K562 (cell line): ENCODE data around the gene DAPK2. TPM values are rescaled to one million over a fixed set of nuclear protein-coding genes. Genes with fewer than 3 reads are reported as not detected.
A peak's percentile ranks its signal among the peaks of the same experiment; 100 is the strongest.

ENCODE experiments used
- ATAC-seq: fragments of 200-7000 bp; cut with Tn5 transposase; 3 replicates; pipeline ENCODE4 v1.9.1; 2020; ENCODE audit warnings: moderate library complexity
- BruUV-seq: library from RNA; stranded (reverse); fragments of 400-500 nt; replicated peaks from 2 replicates; lab custom pipeline; 2021; lab: Mats Ljungman, UMichigan
- CTCF ChIA-PET: fragments of 300-600 bp; formaldehyde crosslinking; extraction: SDS; loops from one replicate; lab custom pipeline; 2021; ENCODE audit warnings: low intra/inter-chr PET ratio; lab: Yijun Ruan, JAX
- POLR2A ChIA-PET: fragments of 300-600, 350-650 bp; sonication (Branson Sonifier 250); formaldehyde crosslinking; extraction: SDS; loops from one replicate; lab custom pipeline; 2021; ENCODE audit warnings: antibody characterized with exemption, inconsistent platforms; lab: Yijun Ruan, JAX
- DNase-seq, 4 experiments: peaks; one replicate each; pipeline versions ENCODE4 v3.0.0 to v3.0.0-alpha.2; 2011 to 2018; ENCODE audit warnings: low spot score in 3 of 4, mixed read lengths in 3 of 4; ENCODE audit errors: extremely low read depth in 1 of 4
- FAIRE-seq: peaks from 2 replicates; lab custom pipeline; 2011; peaks lifted over from hg19 to GRCh38; lab: Jason Lieb, UNC
- H2AFZ ChIP-seq: 2 replicates; pipeline ENCODE4 v1.6.0; 2011; ENCODE audit warnings: low read depth, low read length, control low read depth, inconsistent platforms
- H3K27ac ChIP-seq: fragments of 200-600 bp; 3 replicates; pipeline ENCODE4 v1.8.0; 2011; ENCODE audit warnings: low read depth, mild to moderate bottlenecking, control low read depth, inconsistent platforms, low read length, moderate library complexity, mixed read lengths; ENCODE audit errors: extremely low read depth
- H3K27me3 ChIP-seq, 2 experiments: fragments of 300-600 bp in 1 of 2; 2 replicates in 1 of 2; 3 replicates in 1 of 2; pipeline versions ENCODE4 v1.6.0 to v1.8.0; 2011; ENCODE audit warnings: inconsistent platforms in 2 of 2, low read length in 2 of 2, mild to moderate bottlenecking in 1 of 2, mixed read lengths in 1 of 2, moderate library complexity in 1 of 2; ENCODE audit not compliant: control insufficient read depth in 2 of 2, insufficient read depth in 2 of 2
- H3K36me3 ChIP-seq: fragments of 300-600 bp; 3 replicates; pipeline ENCODE4 v1.8.0; 2011; ENCODE audit warnings: mild to moderate bottlenecking, low read length, inconsistent platforms; ENCODE audit not compliant: control insufficient read depth, insufficient read depth
- H3K4me1 ChIP-seq, 2 experiments: fragments of 200-600 bp in 1 of 2; replicated peaks in 1 of 2; 2 replicates in 1 of 2; 3 replicates in 1 of 2; pipeline versions ENCODE4 v1.5.1 to v1.8.0; 2011; ENCODE audit warnings: inconsistent platforms in 2 of 2, low read length in 2 of 2, mild to moderate bottlenecking in 1 of 2, mixed read lengths in 1 of 2, moderate library complexity in 1 of 2; ENCODE audit not compliant: control insufficient read depth in 2 of 2, insufficient read depth in 2 of 2
- H3K4me2 ChIP-seq: 2 replicates; pipeline ENCODE4 v1.6.1; 2011; ENCODE audit warnings: low read length, control low read depth, inconsistent platforms, mixed read lengths; ENCODE audit not compliant: insufficient read depth
- H3K4me3 ChIP-seq: fragments of 200-600 bp; sonication (generic), shearing (Covaris generic); 2 replicates; pipeline ENCODE4 v1.5.1; 2016; ENCODE audit warnings: control low read depth, inconsistent platforms
- H3K79me2 ChIP-seq: fragments of 200-600 bp; 3 replicates; pipeline ENCODE4 v1.8.0; 2011; ENCODE audit warnings: low read length, inconsistent platforms; ENCODE audit not compliant: control insufficient read depth, insufficient read depth
- H3K9ac ChIP-seq, 2 experiments: 2 replicates each; pipeline versions ENCODE4 v1.6.0 to v1.6.1; 2011; ENCODE audit warnings: low read depth in 2 of 2, low read length in 2 of 2, control low read depth in 1 of 2, inconsistent platforms in 1 of 2, mild to moderate bottlenecking in 1 of 2, mixed read lengths in 1 of 2; ENCODE audit not compliant: insufficient read depth in 1 of 2
- H3K9me1 ChIP-seq: one replicate; pipeline ENCODE4 v1.6.0; 2011; ENCODE audit warnings: inconsistent platforms, mild to moderate bottlenecking, low read length, moderate library complexity; ENCODE audit not compliant: control insufficient read depth, insufficient read depth
- H3K9me3 ChIP-seq: replicated peaks from 2 replicates; pipeline ENCODE4 v1.5.1; 2011; ENCODE audit warnings: low read depth, low read length, inconsistent platforms; ENCODE audit not compliant: control insufficient read depth, insufficient read depth
- H4K20me1 ChIP-seq: replicated peaks from 2 replicates; pipeline ENCODE4 v1.6.1; 2011; ENCODE audit warnings: low read length, inconsistent platforms, mixed read lengths; ENCODE audit not compliant: control insufficient read depth, insufficient read depth
- CHD2 ChIP-seq: IDR thresholded peaks from 2 replicates; pipeline ENCODE4 v1.6.1; 2011; ENCODE audit warnings: low read depth, low read length
- COPS2 ChIP-seq: fragments of 450-650 bp; conservative IDR thresholded peaks from 2 replicates; pipeline ENCODE4 v1.6.1; 2016; ENCODE audit warnings: mild to moderate bottlenecking, moderate library complexity
- E2F3 ChIP-seq: fragments of 250-450 bp; sonication (Bioruptor Pico); IDR thresholded peaks from 2 replicates; pipeline ENCODE4 v1.4.0; 2020; ENCODE audit warnings: mild to moderate bottlenecking
- FOSL1 ChIP-seq: fragments of 200-800 bp; sonication (Bioruptor generic); conservative IDR thresholded peaks from 2 replicates; pipeline ENCODE4 v1.6.1; 2016; ENCODE audit warnings: missing genetic modification characterization, missing compliant biosample characterization
- FOXA3 ChIP-seq, 2 experiments: fragments of 450-650 bp in 1 of 2; sonication (generic) in 1 of 2; formaldehyde crosslinking; IDR thresholded peaks in 1 of 2; conservative IDR thresholded peaks in 1 of 2; 2 replicates each; pipeline versions ENCODE4 v1.4.0 to v1.8.0; 2020 to 2022; ENCODE audit warnings: mild to moderate bottlenecking in 2 of 2, missing genetic modification reagents in 1 of 2
- GABPB2 ChIP-seq: fragments of 250-450 bp; sonication (Bioruptor Pico); conservative IDR thresholded peaks from 2 replicates; pipeline ENCODE4 v1.5.1; 2021; ENCODE audit warnings: mild to moderate bottlenecking
- HINFP ChIP-seq: fragments of 450-650 bp; conservative IDR thresholded peaks from 2 replicates; pipeline ENCODE4 v1.6.1; 2016; ENCODE audit warnings: missing genetic modification characterization, low read depth, mild to moderate bottlenecking, control low read depth, missing compliant biosample characterization
- HMG20B ChIP-seq: fragments of 250-450 bp; sonication (Bioruptor Pico); IDR thresholded peaks from 2 replicates; pipeline ENCODE4 v1.5.0; 2021; ENCODE audit warnings: mild to moderate bottlenecking
- JUND ChIP-seq, 2 experiments: IDR thresholded peaks; 2 replicates in 1 of 2; 3 replicates in 1 of 2; pipeline ENCODE4 v1.6.1; 2011; ENCODE audit warnings: borderline replicate concordance in 2 of 2, low read depth in 2 of 2, low read length in 2 of 2, improper control_type of control experiment in 1 of 2, missing biosample characterization in 1 of 2, missing genetic modification characterization in 1 of 2, missing genetic modification reagents in 1 of 2
- MTA3 ChIP-seq: fragments of 450-650 bp; formaldehyde crosslinking; IDR thresholded peaks from 2 replicates; pipeline ENCODE4 v1.6.1; 2017; ENCODE audit warnings: mild to moderate bottlenecking, borderline replicate concordance
- MYNN ChIP-seq, 2 experiments: sonication (generic); formaldehyde crosslinking in 1 of 2; IDR thresholded peaks; 2 replicates each; pipeline versions ENCODE4 v1.5.0 to v1.6.1; 2016 to 2020; ENCODE audit warnings: antibody characterized with exemption in 1 of 2, missing genetic modification reagents in 1 of 2
- NR3C1 ChIP-seq: sonication (generic); formaldehyde crosslinking; IDR thresholded peaks from 2 replicates; pipeline ENCODE4 v1.8.1; 2022; ENCODE audit warnings: missing genetic modification reagents
- POLR3G ChIP-seq: IDR thresholded peaks from 2 replicates; pipeline ENCODE4 v1.6.1; 2011; ENCODE audit not compliant: insufficient read length, insufficient replicate concordance; ENCODE audit errors: extremely low read depth
- PRPF4 ChIP-seq: fragments of 200-400 bp; formaldehyde crosslinking; IDR thresholded peaks from one replicate; pipeline ENCODE4 v1.6.1; 2017; ENCODE audit warnings: low read length, low read depth, mild to moderate bottlenecking; ENCODE audit not compliant: insufficient read depth, poor library complexity, severe bottlenecking
- STAT5B ChIP-seq: fragments of 250-450 bp; sonication (Bioruptor Pico); IDR thresholded peaks from 2 replicates; pipeline ENCODE4 v1.8.0; 2021; ENCODE audit warnings: mild to moderate bottlenecking, inconsistent platforms
- ZNF124 ChIP-seq: sonication (generic); formaldehyde crosslinking; IDR thresholded peaks from 2 replicates; pipeline ENCODE4 v1.8.1; 2022; ENCODE audit warnings: missing genetic modification reagents
- ZNF217 ChIP-seq: sonication (generic); formaldehyde crosslinking; IDR thresholded peaks from 2 replicates; pipeline ENCODE4 v1.8.0; 2022; ENCODE audit warnings: mild to moderate bottlenecking, missing genetic modification reagents
- ZNF644 ChIP-seq: fragments of 200-800 bp; sonication (Bioruptor generic); IDR thresholded peaks from 2 replicates; pipeline ENCODE4 v1.6.1; 2016; ENCODE audit warnings: low read depth, missing genetic modification characterization, missing compliant biosample characterization
- WGBS: fragments of 100-300 bp; shearing (Covaris generic); methylation state at CpG from one replicate; pipeline ENCODE4 v1.1.6; 2016; ENCODE audit warnings: low coverage, mixed read lengths; ENCODE audit not compliant: insufficient coverage; ENCODE audit errors: missing lambda C conversion rate; 5-methylcytosine and 5-hydroxymethylcytosine counted together
- in situ Hi-C: fragments of 300-500 bp; cut with MboI; formaldehyde crosslinking; loops from 4 replicates; pipeline ENCODE4 v1.15.0; 2018; ENCODE audit warnings: inconsistent platforms, mixed read lengths
- intact Hi-C: fragments of 100-400 bp; cut with micrococcal nuclease; formaldehyde crosslinking; loops from 2 replicates; pipeline ENCODE4 v1.14.2; 2022
- polyA plus RNA-seq, 8 experiments: library from polyadenylated mRNA; depleted of rRNA in 4 of 8; stranded (reverse) in 5 of 8; unstranded in 3 of 8; fragments of >200 nt; fragmentation: Nextera tagmentation in 2 of 8; fragmentation: Illumina TruSeq in 1 of 8; extraction: Ambion mirVana in 2 of 8; extraction: Trizol in 1 of 8; gene quantifications; 2 replicates each; pipeline versions ENCODE4 v1.2.1 to v1.2.3, GENCODE V29; 2011 to 2014; ENCODE audit warnings: inconsistent platforms in 1 of 8, missing spikeins in 1 of 8
- total RNA-seq, 7 experiments: library from RNA; depleted of rRNA in 6 of 7; stranded (reverse); fragments of >200 nt in 6 of 7; fragmentation: Illumina TruSeq in 2 of 7; extraction: Trizol in 2 of 7; gene quantifications; 2 replicates each; pipeline versions ENCODE4 v1.2.1 to v1.2.3, GENCODE V29; 2011 to 2021; ENCODE audit warnings: low replicate concordance in 1 of 7
- TF ChIP-seq, protein P1 (sequence below), 2 experiments: fragments of 450-650 bp in 1 of 2; sonication (generic) in 1 of 2; formaldehyde crosslinking in 1 of 2; IDR thresholded peaks in 1 of 2; conservative IDR thresholded peaks in 1 of 2; 2 replicates each; pipeline versions ENCODE4 v1.6.1 to v1.8.1; 2016 to 2023; ENCODE audit warnings: mild to moderate bottlenecking in 2 of 2, moderate library complexity in 2 of 2, inconsistent platforms in 1 of 2, missing genetic modification reagents in 1 of 2

DAPK2 gene
- total and polyA plus RNA-seq, 9 of the 15 experiments (the other 6 are each of a cell fraction or from before 2014, with no cell fraction given): 0.14 to 5.2 (median 2.2) TPM

- 0 out of 4 replicates have a peak overlapping the region, but pooled peaks of 1 of the 2 experiments have one; percentile 20 for H3K9ac ChIP-seq
- DNase-seq: no peak
- H3K4me1 ChIP-seq: peaks cover 4 to 12% of the 10 kb centered on the region in 2 experiments; a peak in 4 of 5 replicates
Measured at GRCh38 chr15:64017082-64017588, 29.1 kb downstream of the DAPK2 start.

More at GRCh38 chr15:64017082-64017588, 29.1 kb downstream of the DAPK2 start:
- Histone ChIP-seq H3K27ac (no peak overlapping the region), H3K4me2 (no peak overlapping the region), H3K9me1 (no peaks in the 10 kb centered on the region), H3K79me2 (no peaks in the 10 kb centered on the region)
- in situ Hi-C loops: no loop called here
- ATAC-seq (no peak), FAIRE-seq (no peak)
- no TSS peak for BruUV-seq
- POLR2A ChIA-PET: no interaction called here
- TF ChIP-seq GABPB2 (CRISPR knock-in tag) (no peak), COPS2 (no peak), ZNF124 (CRISPR knock-in tag) (no peak), FOSL1 (peak; percentile 75), ZNF217 (CRISPR knock-in tag) (no peak), NR3C1 (CRISPR knock-in tag) (no peak), JUND (IDR thresholded peaks at IDR 0.05; ENCODE audit: borderline replicate concordance, low read depth, low read length) (peak; percentile 34; the same call in 1 of the 2 replicates), JUND (tag; IDR thresholded peaks at IDR 0.05; ENCODE audit: borderline replicate concordance, low read depth, low read length) (0 out of 3 replicates have a peak, but pooled peaks have one; percentile 24), FOXA3 (CRISPR knock-in tag; conservative IDR thresholded peaks at IDR 0.05 in 1 of 2, IDR thresholded peaks at IDR 0.05 in 1 of 2) (peak in 1 of 2 experiments; percentile 85; a peak in 2 of 4 replicates), CHD2 (no peak), PRPF4 (no peak), MYNN (IDR thresholded peaks at IDR 0.05) (no peak), MYNN (CRISPR knock-in tag; IDR thresholded peaks at IDR 0.05) (no peak), HINFP (tag) (no peak), E2F3 (no peak), ZNF644 (tag) (no peak), STAT5B (CRISPR knock-in tag) (no peak), POLR3G (no peak), MTA3 (no peak), HMG20B (CRISPR knock-in tag) (no peak)
- TF ChIP-seq, protein P1, sequence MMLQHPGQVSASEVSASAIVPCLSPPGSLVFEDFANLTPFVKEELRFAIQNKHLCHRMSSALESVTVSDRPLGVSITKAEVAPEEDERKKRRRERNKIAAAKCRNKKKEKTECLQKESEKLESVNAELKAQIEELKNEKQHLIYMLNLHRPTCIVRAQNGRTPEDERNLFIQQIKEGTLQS (IDR thresholded peaks at IDR 0.05): peak; percentile 28; the same call in 1 of the 2 replicates
- TF ChIP-seq, protein P1 (CRISPR knock-in tag; conservative IDR thresholded peaks at IDR 0.05): no peak
- TF ChIP-seq, all 486 proteins: peak for 4
- CTCF ChIA-PET: no interaction called here
- Histone ChIP-seq H2AFZ (no peak overlapping the region), H3K27me3 (no peaks in the 10 kb centered on the region), H3K4me3 (no peak overlapping the region), H3K9me3 (no peaks in the 10 kb centered on the region), H3K36me3 (no peaks in the 10 kb centered on the region; the same call in 2 of the 3 replicates), H4K20me1 (no peaks in the 10 kb centered on the region)
- WGBS: 45% methylated on average over 5 of the region's 5 CpGs
- intact Hi-C loops: no loop called here
